ENCODE data around the gene CPA5. TPM values are rescaled to one million over a fixed set of nuclear protein-coding genes. Genes with fewer than 3 reads are reported as not detected.
A peak's percentile ranks its signal among the peaks of the same experiment; 100 is the strongest.

The CPA5 gene
- total RNA-seq, 1 experiment from 2014 or later, result not detected

- no peak overlapping the region; a peak in 2 of 5 replicates for H3K4me3 Mint-ChIP-seq
- no CpG with 5 or more reads among the region's 5 CpGs for WGBS (ENCODE audit: extremely low coverage, insufficient read length, low lambda C conversion rate)
- Histone ChIP-seq H3K4me1 (ENCODE audit: insufficient read depth, low read length) (peaks cover 7% of the 10 kb centered on the region), H3K9me3 (ENCODE audit: control insufficient read depth, low read depth, low read length) (no peaks in the 10 kb centered on the region), H3K23ac (ENCODE audit: insufficient read length, low read depth, low read length) (no peak overlapping the region), H3K56ac (ENCODE audit: insufficient read length, low read depth, low read length) (no peak overlapping the region), H3K27me3 (ENCODE audit: insufficient read depth, low read length) (no peaks in the 10 kb centered on the region), H3K4ac (ENCODE audit: low read depth, low read length) (no peak overlapping the region), H3K27ac (ENCODE audit: insufficient read length, low read depth, low read length) (no peak overlapping the region), H2BK20ac (ENCODE audit: low read depth, low read length, poor library complexity, severe bottlenecking) (no peak overlapping the region), H4K91ac (ENCODE audit: insufficient read length, low read depth, low read length) (no peak overlapping the region), H2AFZ (ENCODE audit: low read length) (no peak overlapping the region), H3K9ac (ENCODE audit: extremely low read depth, insufficient read length, low read length) (no peak overlapping the region), H3K14ac (ENCODE audit: insufficient read depth, low read length) (no peak overlapping the region), H2BK5ac (ENCODE audit: insufficient read length, low read length) (no peak overlapping the region), H3K79me1 (ENCODE audit: insufficient read depth, low read depth, low read length, poor library complexity, severe bottlenecking) (no peaks in the 10 kb centered on the region), H3T11ph (ENCODE audit: low read length) (no peak overlapping the region), H4K20me1 (ENCODE audit: control insufficient read depth, insufficient read depth, insufficient read length) (no peaks in the 10 kb centered on the region), H4K5ac (ENCODE audit: insufficient read length, low read depth, low read length) (no peak overlapping the region), H3K79me2 (ENCODE audit: insufficient read depth, low read length) (no peaks in the 10 kb centered on the region), H4K8ac (replicated peaks; ENCODE audit: insufficient read length, low read depth, low read length) (no peak overlapping the region), H3K23me2 (ENCODE audit: insufficient read length, low read depth, low read length, poor library complexity, severe bottlenecking) (no peaks in the 10 kb centered on the region), H3K18ac (ENCODE audit: insufficient read length, low read depth, low read length) (no peak overlapping the region), H2AK5ac (ENCODE audit: insufficient read length, low read length) (no peak overlapping the region), H2BK15ac (ENCODE audit: low read depth, low read length) (no peak overlapping the region), H3K4me2 (ENCODE audit: insufficient read depth, insufficient read length, low read length) (no peak overlapping the region), H2BK12ac (ENCODE audit: insufficient read length, low read depth, low read length) (no peak overlapping the region), H2BK120ac (ENCODE audit: low read depth, low read length, poor library complexity, severe bottlenecking) (no peak overlapping the region)
- no peaks in the 10 kb centered on the region; a peak in 1 of 5 replicates for H3K9me3 Mint-ChIP-seq
- H3K27ac Mint-ChIP-seq, result peak overlapping the region in 1 of 3 experiments; percentile 83; a peak in 3 of 7 replicates
- no peak for DNase-seq
- peaks cover 5% of the 10 kb centered on the region for H3K27me3 Mint-ChIP-seq (ENCODE audit: low read depth)
- H3K36me3 Mint-ChIP-seq (ENCODE audit: insufficient read depth in 1 of 3, low read depth in 3 of 3), result no peaks in the 10 kb centered on the region
- H3K4me1 Mint-ChIP-seq, result peaks cover 29 to 34% of the 10 kb centered on the region in 2 experiments
- TF ChIP-seq CTCF (conservative IDR thresholded peaks at IDR 0.05), result no peak
These were observed 1.1 kb downstream of the CPA5 start for GRCh38 chr7:130345725-130346124.
